ENCODE results near the gene RPS6KA5.

Gene RPS6KA5

GRCh38 chr14:91019673-91020072 is 40.8 kb downstream of the RPS6KA5 start:
- H3K36me3 Mint-ChIP-seq (ENCODE audit: low read depth) = no peaks in the 10 kb centered on the region
- H3K4me3 Mint-ChIP-seq = no peak overlapping the region
- DNase-seq = no peak
- no peaks in the 10 kb centered on the region for H3K4me1 Mint-ChIP-seq
- H3K9me3 Mint-ChIP-seq = no peaks in the 10 kb centered on the region
- H3K27ac Mint-ChIP-seq = no peak overlapping the region
- TF ChIP-seq, protein P1, sequence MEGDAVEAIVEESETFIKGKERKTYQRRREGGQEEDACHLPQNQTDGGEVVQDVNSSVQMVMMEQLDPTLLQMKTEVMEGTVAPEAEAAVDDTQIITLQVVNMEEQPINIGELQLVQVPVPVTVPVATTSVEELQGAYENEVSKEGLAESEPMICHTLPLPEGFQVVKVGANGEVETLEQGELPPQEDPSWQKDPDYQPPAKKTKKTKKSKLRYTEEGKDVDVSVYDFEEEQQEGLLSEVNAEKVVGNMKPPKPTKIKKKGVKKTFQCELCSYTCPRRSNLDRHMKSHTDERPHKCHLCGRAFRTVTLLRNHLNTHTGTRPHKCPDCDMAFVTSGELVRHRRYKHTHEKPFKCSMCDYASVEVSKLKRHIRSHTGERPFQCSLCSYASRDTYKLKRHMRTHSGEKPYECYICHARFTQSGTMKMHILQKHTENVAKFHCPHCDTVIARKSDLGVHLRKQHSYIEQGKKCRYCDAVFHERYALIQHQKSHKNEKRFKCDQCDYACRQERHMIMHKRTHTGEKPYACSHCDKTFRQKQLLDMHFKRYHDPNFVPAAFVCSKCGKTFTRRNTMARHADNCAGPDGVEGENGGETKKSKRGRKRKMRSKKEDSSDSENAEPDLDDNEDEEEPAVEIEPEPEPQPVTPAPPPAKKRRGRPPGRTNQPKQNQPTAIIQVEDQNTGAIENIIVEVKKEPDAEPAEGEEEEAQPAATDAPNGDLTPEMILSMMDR (IDR thresholded peaks at IDR 0.05) = no peak
- peaks cover 3% of the 10 kb centered on the region for H3K27me3 Mint-ChIP-seq (ENCODE audit: low read depth, poor library complexity)

- Mint-ChIP-seq H3K27ac (no peak overlapping the region), H3K4me1 (no peaks in the 10 kb centered on the region), H3K4me3 (no peak overlapping the region), H3K9me3 (no peaks in the 10 kb centered on the region), H3K36me3 (ENCODE audit: low read depth) (no peaks in the 10 kb centered on the region), H3K27me3 (ENCODE audit: low read depth, poor library complexity) (peaks cover 3% of the 10 kb centered on the region)
- DNase-seq = no peak
- TF ChIP-seq, protein P1 (IDR thresholded peaks at IDR 0.05) = no peak
Measured at GRCh38 chr14:91018481-91018880, 42.0 kb downstream of the RPS6KA5 start.

DNA sequence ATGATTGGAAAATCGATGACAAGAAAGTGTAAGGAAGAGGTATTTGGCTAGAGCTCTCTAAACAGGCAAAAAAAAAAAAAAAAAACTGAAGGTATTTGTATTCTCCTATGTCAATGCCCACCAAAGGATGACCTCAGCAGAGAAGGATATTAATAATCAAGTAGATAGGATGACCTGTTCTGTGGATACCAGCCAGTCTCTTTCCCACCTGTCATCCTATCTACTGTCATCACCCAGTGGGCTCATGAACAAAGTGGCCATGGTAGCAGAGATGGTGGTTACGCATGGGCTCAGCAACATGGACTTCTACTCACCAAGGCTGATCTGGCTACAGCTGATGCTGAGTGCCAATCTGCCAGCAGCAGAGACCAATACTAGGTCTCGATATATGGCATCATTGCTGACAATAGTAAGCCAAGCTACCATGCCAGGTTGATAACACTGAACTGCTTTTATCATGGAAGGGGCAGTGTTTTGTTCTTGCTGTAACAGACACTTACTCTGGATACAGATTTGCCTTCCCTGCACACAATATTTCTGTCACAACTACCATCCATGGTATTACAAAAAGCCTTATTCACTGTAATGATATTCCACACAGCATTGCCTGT is 43.5 kb downstream of the RPS6KA5 start:
- no peak for DNase-seq
- no peaks in the 10 kb centered on the region for H3K9me3 Mint-ChIP-seq
- no peak overlapping the region for H3K27ac Mint-ChIP-seq
- H3K4me3 Mint-ChIP-seq = no peak overlapping the region
- TF ChIP-seq, protein P1 (IDR thresholded peaks at IDR 0.05) = no peak
- peaks cover 3% of the 10 kb centered on the region for H3K27me3 Mint-ChIP-seq (ENCODE audit: low read depth, poor library complexity)
- no peaks in the 10 kb centered on the region for H3K4me1 Mint-ChIP-seq
- no peaks in the 10 kb centered on the region for H3K36me3 Mint-ChIP-seq (ENCODE audit: low read depth)

DNA sequence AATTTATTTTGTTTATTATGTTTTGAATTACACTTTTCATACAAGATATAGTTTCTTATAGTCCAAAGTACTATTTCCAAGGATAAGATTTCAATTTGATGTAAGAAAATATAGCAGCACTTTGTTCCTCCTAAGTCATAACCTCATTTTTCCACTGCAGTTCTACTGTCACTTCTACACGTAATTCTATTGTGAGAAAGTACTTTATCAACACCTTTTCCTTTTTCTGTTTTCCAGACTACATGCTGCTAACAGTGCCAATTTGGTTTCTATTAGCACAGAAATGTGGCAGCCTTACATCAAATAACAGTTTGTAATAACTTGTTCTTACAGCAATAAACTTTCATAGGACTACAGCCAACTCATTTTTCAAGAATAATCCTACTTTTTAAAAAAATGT is 45.0 kb downstream of the RPS6KA5 start:
- no peaks in the 10 kb centered on the region for H3K9me3 Mint-ChIP-seq
- H3K4me3 Mint-ChIP-seq = no peak overlapping the region
- no peaks in the 10 kb centered on the region for H3K4me1 Mint-ChIP-seq
- no peak for DNase-seq
- TF ChIP-seq, protein P1 (IDR thresholded peaks at IDR 0.05) = no peak
- no peak overlapping the region for H3K27ac Mint-ChIP-seq
- no peaks in the 10 kb centered on the region for H3K36me3 Mint-ChIP-seq (ENCODE audit: low read depth)
- H3K27me3 Mint-ChIP-seq (ENCODE audit: low read depth, poor library complexity) = peaks cover 3% of the 10 kb centered on the region

DNA sequence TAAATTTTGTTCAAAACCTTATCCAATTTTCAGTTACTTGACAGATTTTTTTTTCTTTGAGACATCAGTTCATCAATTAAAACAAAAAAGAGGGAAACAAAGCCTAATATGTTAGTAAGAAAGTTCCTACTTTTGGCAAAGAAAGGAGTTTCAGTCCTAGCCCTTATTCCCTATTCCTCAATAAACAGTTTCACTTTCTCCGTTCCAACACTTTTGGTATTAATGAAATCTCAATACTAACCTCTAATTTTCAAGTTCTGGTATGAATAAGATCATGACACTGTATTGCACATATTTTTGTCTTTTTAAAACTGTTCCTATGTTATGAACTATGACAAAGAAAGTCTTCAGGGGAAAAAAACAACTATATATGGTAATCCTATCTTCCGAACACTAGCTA is 48.4 kb downstream of the RPS6KA5 start:
- TF ChIP-seq, protein P1 (IDR thresholded peaks at IDR 0.05) = no peak
- no peak overlapping the region for H3K27ac Mint-ChIP-seq
- H3K36me3 Mint-ChIP-seq (ENCODE audit: low read depth) = no peaks in the 10 kb centered on the region
- DNase-seq = no peak
- peaks cover 3% of the 10 kb centered on the region for H3K27me3 Mint-ChIP-seq (ENCODE audit: low read depth, poor library complexity)
- H3K4me1 Mint-ChIP-seq = no peaks in the 10 kb centered on the region
- no peak overlapping the region for H3K4me3 Mint-ChIP-seq
- H3K9me3 Mint-ChIP-seq = no peaks in the 10 kb centered on the region

- Mint-ChIP-seq H3K27me3 (ENCODE audit: low read depth, poor library complexity) (no peaks in the 10 kb centered on the region), H3K4me1 (no peaks in the 10 kb centered on the region), H3K9me3 (no peaks in the 10 kb centered on the region), H3K27ac (no peak overlapping the region), H3K4me3 (no peak overlapping the region), H3K36me3 (ENCODE audit: low read depth) (no peaks in the 10 kb centered on the region)
- TF ChIP-seq, protein P1 (IDR thresholded peaks at IDR 0.05) = no peak
- no peak for DNase-seq
Measured at GRCh38 chr14:91010153-91010533, 50.3 kb downstream of the RPS6KA5 start.

Data from nephron progenitor cell (in vitro differentiated cells).